ENCODE results near the gene GZMA.
A peak's percentile ranks its signal among the peaks of the same experiment; 100 is the strongest.

Gene GZMA

DNA sequence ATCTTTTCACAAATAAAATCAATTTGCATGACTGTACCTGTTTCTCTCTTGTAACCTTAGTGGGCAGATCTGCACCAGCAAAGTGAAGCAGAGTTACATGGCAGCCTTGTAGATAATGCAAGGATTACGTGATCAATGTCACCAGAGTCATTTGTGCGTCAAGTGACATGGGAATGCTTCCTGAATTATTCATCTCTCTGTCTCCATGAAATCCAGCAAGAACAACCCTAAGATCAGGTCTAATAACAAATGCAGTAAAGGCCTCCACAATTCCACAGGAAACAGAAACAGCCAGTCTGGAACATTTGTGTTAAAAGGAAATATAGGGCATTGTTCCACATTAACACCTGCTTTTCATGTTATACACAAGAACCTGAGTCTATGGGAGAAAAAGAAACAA lies 7.8 kb downstream of the GZMA start:
- DNase-seq = no peak

DNA sequence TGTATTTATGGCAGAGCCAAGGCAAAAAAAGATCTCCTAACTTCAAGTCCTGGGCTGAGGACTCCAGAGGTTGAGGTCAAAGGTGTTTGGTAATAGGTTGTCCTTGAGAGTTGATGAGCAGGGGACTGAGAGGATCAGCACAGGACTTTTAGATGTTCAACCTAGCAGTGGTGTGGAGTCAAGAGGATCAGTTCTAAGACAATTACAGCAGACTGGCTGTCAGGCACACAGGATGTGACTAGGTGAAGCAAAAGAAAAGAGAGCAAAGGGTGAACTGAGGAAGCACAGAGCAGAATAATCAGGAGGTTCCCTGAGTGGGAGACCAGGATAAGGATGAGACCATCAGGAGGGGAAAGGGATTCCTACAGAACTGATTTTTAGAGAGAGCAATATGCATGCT lies 10.9 kb downstream of the GZMA start:
- DNase-seq = no peak

DNA sequence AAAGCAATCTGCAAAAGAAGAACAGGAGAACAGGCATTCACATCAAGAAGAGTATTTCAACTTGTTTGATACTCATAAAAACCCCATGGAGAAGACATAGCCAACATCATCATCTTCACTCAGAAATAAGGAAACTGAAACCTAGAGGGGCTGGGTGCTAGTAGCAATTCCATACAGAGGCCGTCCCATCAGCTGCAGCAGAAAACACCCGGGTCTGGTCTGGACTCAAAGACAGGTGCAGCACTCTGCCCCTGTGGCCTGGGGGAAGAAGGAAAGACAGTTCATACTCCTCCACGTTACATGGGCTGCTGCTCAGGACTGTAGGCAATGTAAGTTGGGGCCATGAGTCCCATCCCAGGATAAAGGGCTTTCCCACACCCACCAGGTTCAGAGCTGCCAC lies 11.6 kb downstream of the GZMA start:
- DNase-seq = no peak

DNA sequence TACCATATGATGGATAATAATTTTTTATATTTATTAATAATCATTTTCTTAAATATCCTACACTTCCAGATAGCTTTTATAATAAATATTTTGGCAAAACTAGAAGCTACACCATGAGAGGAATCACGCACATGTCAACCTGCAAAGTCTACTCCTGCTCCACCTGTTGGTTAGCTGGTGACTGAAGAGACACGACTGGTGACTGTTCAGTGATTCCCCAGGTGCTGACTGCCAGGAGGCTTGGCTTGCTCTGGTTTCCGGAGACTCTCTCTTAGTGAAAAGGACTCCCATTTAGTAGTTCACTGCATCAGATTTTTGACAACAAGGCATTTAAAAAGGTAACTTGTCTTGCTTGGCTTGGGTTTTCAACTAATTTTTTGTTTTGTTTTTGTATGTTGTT lies 20.9 kb downstream of the GZMA start:
- DNase-seq = no peak

DNA sequence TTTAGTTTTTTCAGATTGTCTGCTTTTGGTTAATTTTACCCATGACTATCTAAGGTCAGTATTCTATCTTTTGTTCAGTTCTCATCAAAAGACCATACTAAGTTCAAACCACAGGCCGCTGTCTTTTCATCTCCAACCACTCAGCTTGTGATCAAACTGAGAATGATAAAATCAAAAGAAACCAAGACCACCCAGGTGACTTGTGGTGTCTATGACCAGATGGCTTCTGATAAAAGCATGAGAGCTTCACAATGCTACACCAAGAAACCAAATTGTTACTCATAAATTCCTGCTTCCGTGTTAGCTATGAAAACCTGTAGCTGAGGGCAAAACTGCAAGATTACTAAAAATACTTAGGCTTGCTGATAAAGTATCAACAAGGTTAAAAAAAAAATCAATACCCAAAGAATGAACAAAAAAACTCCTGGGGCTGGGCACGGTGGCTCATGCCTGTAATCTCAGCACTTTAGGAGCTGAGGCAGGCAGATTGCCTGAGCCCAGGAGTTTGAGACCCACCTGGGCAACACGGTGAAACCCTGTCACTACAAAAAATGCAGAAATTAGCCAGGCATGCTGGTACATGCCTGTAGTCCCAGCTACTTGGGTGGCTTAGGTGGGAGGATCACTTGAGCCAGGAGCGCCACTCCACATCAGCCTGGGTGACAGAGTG lies 31.7 kb downstream of the GZMA start:
- no peak for DNase-seq

DNA sequence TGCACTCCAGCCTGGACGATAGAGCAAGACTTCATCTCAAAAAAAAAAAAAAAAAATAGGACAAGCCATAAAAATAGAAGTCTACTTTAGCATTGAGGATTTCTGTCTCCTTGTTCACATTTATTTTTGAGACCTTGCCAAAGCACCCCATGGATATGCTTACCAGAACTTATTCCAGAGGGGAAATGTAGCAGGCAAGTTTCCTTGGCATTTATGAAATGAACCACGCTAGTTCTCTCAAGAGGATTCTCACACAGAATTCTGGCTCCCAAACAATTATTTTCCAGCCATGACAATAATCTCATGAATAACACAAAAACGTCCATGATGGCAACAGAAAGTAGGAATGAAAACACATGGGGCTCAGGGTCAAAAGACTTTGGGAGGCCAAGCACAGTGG lies 34.1 kb downstream of the GZMA start:
- DNase-seq = no peak

DNA sequence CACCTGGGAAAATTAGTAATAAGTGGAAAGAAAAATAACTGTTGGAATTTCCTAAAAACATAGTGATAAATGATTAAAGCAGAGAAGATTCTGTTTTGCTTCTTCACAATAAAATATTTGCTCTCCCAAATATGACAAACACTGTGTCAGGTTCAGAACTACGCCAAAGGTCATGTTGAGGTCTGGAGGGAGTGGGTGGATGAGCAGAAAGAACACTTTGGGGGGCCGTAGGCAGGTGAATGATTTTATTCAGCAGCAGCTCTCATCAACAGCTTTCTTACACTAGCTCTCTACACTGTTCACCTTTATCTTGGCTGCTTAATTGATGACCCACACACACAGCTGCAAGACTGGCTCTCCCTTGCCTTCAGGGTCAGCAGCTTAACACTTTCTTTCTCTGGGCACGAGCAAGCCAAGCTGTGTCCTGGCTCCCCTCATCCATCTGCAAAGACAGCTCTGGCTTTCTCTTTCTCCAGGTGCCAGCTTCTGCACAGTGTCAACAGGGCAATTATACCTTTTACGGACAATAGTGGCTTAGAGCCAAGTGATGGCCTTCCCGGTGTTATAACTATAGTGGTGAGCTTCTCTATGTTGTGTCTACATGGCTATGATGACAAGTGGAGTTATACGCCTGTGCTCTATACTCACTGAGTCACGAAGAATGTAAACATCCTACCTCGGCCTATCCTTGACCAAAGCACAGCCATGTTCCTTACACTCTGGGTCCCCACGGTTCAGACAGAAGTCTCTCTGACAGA lies 38.6 kb downstream of the GZMA start:
- peak in 2 of 3 experiments; percentile 21 to 71 for DNase-seq

DNA sequence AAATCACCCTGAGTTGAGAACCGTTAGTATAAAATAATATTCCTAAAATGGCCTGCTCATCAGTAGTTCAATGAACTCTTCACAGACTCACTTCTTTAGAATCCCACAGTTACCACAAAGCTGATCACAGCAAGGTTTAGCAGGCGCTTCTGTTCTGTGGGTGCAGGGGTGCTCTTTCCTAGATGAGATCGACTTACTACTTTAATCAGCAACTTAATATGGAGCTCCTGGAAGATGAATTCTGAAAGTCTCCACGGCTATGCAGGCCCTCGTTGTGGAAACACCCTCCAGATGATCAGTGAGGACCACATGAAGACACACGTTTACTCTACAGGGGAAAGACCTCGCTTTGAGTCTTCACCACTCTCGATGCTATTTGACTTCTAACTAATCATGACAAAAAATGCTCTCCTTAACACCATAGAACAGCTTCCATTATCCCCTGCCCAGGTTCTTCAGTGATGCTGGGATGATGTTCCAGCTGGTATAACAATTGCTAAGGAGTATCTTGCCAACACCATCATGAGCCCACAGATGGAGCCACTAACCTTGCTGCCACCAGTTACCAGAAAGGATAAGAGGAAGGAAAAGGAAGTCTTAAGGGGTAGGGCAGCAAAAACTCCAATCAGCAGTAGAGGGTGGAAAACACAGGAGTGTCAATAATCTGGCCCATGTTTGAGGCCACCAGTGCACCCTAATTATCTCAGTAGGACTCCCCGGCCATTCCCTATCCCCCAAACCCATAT lies 39.7 kb downstream of the GZMA start:
- DNase-seq = no peak

DNA sequence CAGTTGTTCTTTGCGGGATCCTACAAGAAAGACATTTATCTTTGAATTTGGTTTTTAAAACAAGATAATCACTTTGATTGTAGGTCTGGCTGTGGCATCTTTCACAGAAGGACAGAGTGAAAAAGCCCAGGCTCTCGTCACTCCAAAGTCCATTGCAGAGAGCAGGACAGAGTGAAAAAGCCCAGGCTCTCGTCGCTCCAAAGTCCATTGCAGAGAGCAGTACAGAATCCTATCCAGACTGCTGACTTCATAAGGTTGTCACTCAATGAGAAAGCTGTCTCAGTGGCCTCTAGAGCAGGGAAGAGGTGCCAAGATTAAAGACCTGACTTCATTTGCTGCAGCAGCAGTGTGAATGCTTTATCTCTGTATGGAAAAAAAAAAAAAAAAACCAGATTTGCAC lies 41.2 kb downstream of the GZMA start:
- DNase-seq = no peak

DNA sequence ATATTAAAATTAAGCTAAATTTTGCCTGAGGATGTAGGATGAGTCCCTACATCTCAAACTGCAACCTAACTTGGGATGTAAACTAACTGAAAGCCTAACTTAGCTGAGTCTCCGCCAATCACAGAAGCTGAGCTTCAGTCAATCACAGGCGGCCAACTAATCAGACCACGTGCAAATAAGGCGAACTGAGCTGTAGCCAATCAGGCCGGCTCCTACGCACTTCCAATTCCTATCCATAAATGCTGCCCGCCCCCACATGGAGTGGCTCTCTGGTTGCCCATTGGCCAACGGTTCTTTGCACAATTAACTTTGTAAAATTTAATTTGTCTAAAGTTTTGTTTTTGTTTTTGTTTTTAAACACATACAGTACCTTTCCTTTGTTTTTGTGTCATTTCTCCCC lies 43.6 kb downstream of the GZMA start:
- DNase-seq = no peak

DNA sequence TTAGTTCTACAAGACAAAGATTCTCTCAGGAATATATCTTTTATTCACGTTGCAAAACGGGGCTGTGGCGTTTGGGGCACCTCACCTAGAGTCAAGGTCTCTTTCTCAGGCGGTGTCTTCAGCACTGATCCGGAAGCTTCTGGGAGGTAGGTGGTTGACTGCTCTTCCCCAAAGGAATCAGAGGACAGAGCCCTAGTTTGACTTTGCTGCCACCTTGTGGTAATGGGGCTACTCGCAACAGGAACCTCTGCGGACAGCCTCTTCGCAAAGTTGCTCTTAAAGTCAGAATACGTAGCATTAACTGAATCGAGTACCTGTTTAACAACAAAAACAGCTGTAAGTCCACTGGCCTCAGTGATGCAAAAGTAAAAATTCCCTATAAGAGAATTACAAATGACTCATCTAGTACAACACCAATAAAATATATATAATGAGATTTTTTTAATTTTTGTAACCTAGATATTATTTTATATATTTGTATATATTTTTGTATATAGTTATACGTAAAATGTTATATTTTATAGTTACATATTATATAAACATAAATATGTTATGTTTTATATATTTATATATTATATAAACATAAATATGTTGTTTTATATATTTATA lies 44.2 kb downstream of the GZMA start:
- peak; percentile 63 to 94 (median 87) for DNase-seq

DNA sequence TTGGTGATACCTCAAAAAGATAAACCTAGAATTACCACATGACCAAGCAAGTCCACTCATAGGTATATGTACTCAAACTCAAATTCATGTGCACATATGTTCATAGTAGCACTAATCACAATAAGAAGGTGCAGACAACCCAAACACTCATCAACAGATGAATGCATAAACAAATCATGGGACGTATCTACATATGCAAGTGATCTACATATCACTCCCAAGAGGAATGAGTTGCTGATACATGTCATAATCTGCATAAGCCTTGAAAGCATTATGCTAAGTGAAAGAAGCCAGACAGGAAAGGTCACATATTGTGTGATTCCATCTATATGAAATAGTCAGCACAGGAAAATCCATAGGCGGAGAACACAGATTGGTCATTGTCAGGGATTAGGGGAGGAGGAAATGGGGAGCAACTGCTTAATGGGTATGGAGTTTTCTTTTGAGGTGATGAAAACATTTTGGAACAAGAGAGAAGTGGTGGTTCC lies 46.9 kb downstream of the GZMA start:
- DNase-seq = no peak

DNA sequence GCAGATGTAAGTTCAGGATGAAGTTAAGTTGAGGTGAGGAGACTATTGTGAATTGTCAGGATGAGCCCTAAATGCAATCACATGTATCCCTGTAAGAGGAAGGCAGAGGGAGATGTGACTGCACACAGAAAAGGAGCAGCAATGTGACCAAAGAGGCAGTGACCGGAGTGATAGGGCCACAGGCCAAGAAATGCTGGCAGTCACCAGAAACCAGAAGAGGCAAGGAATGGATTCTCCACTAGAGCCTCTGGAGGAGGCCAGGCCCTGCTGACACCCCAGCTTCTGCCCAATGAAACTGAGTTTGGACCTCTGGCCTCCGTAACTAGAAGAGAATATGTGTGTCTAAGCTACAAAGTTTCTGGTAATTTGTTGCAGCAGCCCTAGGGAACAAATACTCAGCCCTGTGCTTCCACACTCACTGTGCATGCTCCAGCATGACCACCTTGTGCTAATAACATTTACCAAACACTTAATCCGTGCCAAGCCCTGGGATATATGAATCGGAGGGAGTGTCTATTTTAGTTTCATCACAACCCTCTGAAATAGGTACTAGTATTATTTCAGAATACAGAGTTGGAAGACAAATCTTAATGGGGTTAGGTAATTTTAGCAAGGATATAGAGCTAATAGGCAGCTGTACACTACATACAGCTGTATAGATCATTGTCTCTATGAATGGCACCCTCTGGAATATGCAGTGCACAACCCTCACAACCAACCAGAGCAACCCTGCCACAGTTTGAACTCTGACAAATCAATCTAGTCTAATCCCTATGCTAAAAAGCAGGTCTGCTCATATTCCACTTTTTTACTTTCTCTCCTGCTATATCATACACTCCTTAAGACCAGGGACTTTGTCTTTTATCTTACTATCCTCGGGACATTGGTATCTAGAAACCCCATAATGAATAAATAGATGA lies 49.7 kb downstream of the GZMA start:
- DNase-seq = no peak

DNA sequence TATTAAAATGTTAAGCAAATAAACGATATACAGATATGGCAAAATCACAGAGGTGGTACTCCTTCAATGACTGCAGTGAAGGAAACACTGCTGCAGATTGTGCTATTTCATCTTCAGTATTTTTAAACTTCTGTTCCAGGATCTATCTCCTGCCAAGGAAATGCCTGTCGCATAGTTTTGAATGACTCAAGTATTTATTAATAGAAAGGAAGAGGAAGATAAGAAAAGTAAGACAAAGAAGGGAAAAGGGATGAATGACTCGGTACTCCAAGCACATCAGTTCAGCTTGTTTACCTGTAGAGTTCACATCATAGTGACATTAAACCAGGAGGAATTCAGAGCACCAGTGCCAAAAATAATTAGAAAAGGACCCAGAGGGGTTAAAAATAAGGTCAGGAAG lies 52.4 kb downstream of the GZMA start:
- no peak for DNase-seq

Measured in NCI-H1417 (cell line).